ENCODE measurements around the gene CUBN.

DNA sequence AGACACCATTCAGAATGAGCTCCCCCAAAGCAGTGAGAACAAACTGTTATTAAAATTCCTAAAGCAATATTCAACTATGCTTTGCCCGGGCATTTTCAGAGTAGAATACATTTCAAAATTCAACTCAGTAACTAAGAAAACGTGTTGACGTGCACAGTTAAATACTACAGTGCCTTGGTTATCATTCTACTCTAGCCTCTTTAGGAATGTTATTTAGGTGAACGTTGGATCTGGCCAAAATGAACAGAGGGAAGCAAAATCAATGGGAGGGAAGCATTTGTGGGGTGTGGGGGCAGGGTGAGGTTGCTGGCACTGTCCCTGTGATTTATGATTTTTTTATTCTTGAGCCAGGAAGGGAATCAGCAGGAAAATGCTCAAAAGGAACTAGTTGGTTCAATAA lies 339.8 kb downstream of the CUBN start:
- TF ChIP-seq HDAC6 (IDR thresholded peaks at IDR 0.05; ENCODE audit: low read depth, low read length): no peak
- TF ChIP-seq CCDC6 (CRISPR knock-in tag; IDR thresholded peaks at IDR 0.05): no peak
- no peak for TF ChIP-seq POLR2G (IDR thresholded peaks at IDR 0.05; ENCODE audit: low read depth, low read length)
- no peak for TF ChIP-seq CREM (IDR thresholded peaks at IDR 0.05)
- no peak for TF ChIP-seq CREM (CRISPR knock-in tag; IDR thresholded peaks at IDR 0.05)
- TF ChIP-seq XRCC5 (optimal IDR thresholded peaks at IDR 0.05; ENCODE audit: low read length): no peak
- no peak for TF ChIP-seq KLF12 (CRISPR knock-in tag; IDR thresholded peaks at IDR 0.05; ENCODE audit: borderline replicate concordance)
- TF ChIP-seq POLR2AphosphoS5 (IDR thresholded peaks at IDR 0.05; ENCODE audit: low read depth, low read length): no peak
- TF ChIP-seq, protein P1, sequence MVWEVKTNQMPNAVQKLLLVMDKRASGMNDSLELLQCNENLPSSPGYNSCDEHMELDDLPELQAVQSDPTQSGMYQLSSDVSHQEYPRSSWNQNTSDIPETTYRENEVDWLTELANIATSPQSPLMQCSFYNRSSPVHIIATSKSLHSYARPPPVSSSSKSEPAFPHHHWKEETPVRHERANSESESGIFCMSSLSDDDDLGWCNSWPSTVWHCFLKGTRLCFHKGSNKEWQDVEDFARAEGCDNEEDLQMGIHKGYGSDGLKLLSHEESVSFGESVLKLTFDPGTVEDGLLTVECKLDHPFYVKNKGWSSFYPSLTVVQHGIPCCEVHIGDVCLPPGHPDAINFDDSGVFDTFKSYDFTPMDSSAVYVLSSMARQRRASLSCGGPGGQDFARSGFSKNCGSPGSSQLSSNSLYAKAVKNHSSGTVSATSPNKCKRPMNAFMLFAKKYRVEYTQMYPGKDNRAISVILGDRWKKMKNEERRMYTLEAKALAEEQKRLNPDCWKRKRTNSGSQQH (CRISPR knock-in tag; IDR thresholded peaks at IDR 0.05; ENCODE audit: low read depth): no peak
- TF ChIP-seq ZNF282 (IDR thresholded peaks at IDR 0.05; ENCODE audit: partially characterized antibody): no peak
- no peak for TF ChIP-seq PRPF4 (IDR thresholded peaks at IDR 0.05; ENCODE audit: low read depth, low read length, poor library complexity, severe bottlenecking)
- TF ChIP-seq ESRRA (CRISPR knock-in tag; IDR thresholded peaks at IDR 0.05; ENCODE audit: low read depth): no peak
- TF ChIP-seq ZNF331 (CRISPR knock-in tag; IDR thresholded peaks at IDR 0.05): no peak
